WERI-Rb-1 (cell line): ENCODE measurements around the gene PPIF.

Source experiments
- DNase-seq: peaks from one replicate; pipeline ENCODE4 v3.0.0-alpha.2; 2020
- H3K27ac ChIP-seq: fragments of 250-450 bp; sonication (Bioruptor Pico); 2 replicates; pipeline ENCODE4 v1.5.1; 2020; ENCODE audit warnings: mild to moderate bottlenecking, moderate library complexity
- H3K27me3 ChIP-seq: fragments of 250-450 bp; sonication (Bioruptor Pico); 2 replicates; pipeline ENCODE4 v1.5.1; 2021; ENCODE audit warnings: mild to moderate bottlenecking, low read depth, moderate library complexity; ENCODE audit not compliant: insufficient read depth, severe bottlenecking
- H3K36me3 ChIP-seq: fragments of 250-450 bp; sonication (Bioruptor Pico); 2 replicates; pipeline ENCODE4 v1.5.1; 2020; ENCODE audit warnings: mild to moderate bottlenecking, moderate library complexity
- H3K4me3 ChIP-seq: 2 replicates; pipeline ENCODE4 v1.5.1; 2011; ENCODE audit warnings: low read depth, mild to moderate bottlenecking, control low read depth, low read length
- H3K9me3 ChIP-seq: fragments of 250-450 bp; sonication (Bioruptor Pico); 2 replicates; pipeline ENCODE4 v1.5.1; 2021; ENCODE audit warnings: mild to moderate bottlenecking, moderate library complexity; ENCODE audit not compliant: severe bottlenecking
- TF ChIP-seq, protein P1 (sequence below): IDR thresholded peaks from 2 replicates; pipeline ENCODE4 v1.5.1; 2011; ENCODE audit warnings: low read depth, mild to moderate bottlenecking, control low read depth, inconsistent platforms, low read length

Gene PPIF

GRCh38 chr10:79390551-79391229, 43.4 kb downstream of the PPIF start:
- TF ChIP-seq, protein P1, sequence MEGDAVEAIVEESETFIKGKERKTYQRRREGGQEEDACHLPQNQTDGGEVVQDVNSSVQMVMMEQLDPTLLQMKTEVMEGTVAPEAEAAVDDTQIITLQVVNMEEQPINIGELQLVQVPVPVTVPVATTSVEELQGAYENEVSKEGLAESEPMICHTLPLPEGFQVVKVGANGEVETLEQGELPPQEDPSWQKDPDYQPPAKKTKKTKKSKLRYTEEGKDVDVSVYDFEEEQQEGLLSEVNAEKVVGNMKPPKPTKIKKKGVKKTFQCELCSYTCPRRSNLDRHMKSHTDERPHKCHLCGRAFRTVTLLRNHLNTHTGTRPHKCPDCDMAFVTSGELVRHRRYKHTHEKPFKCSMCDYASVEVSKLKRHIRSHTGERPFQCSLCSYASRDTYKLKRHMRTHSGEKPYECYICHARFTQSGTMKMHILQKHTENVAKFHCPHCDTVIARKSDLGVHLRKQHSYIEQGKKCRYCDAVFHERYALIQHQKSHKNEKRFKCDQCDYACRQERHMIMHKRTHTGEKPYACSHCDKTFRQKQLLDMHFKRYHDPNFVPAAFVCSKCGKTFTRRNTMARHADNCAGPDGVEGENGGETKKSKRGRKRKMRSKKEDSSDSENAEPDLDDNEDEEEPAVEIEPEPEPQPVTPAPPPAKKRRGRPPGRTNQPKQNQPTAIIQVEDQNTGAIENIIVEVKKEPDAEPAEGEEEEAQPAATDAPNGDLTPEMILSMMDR: no peak
- H3K36me3 ChIP-seq: no peaks in the 10 kb centered on the region
- DNase-seq: peak; percentile 6

DNA sequence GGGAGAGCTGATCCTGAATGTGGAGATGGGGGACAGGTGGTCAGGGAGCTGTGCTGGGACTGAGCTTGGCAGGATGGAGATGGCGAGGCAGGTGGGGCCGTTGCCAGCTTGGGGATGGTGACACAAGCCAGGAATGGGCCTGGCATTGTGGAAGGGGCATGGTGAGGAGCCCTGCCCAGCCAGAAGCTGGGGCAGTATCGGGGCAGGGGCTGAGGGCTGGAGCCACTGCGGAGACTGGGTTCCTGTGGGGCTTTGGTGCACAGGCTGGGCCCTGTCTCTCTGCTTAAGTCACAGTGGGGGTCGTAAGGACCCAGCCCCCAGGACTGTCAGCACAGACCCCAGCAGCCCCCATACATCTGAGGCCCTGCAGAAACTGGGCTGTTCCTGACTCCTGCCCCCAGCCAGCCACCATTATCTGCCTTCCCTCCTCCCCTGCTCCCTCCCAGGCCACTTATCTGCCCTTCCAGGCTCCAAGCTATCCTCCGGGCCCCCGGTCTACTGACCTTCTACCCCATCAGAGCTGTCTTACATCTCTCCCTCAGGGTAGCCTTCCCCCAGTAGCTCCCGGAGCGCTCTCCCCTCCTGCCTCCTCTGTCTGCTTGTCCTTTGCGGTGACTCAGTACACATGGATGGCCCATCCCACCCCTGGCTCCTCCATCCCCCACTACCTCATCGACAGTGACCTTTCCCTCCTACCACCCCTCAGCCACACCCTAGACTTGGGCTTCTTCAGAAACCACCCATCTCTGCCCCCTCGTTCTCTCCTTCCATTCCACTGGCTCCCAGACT, 44.2 kb downstream of the PPIF start:
- Histone ChIP-seq H3K36me3 (no peaks in the 10 kb centered on the region), H3K27me3 (no peaks in the 10 kb centered on the region), H3K27ac (no peak overlapping the region), H3K4me3 (no peak overlapping the region), H3K9me3 (no peaks in the 10 kb centered on the region)
- DNase-seq: peak; percentile 4
- TF ChIP-seq, protein P1: no peak

More at GRCh38 chr10:79390551-79391229, 43.4 kb downstream of the PPIF start:
- Histone ChIP-seq H3K27ac (no peak overlapping the region), H3K4me3 (no peak overlapping the region), H3K9me3 (no peaks in the 10 kb centered on the region), H3K27me3 (no peaks in the 10 kb centered on the region)

GRCh38 chr10:79392020-79392398, 44.7 kb downstream of the PPIF start:
- Histone ChIP-seq H3K27me3 (no peaks in the 10 kb centered on the region), H3K9me3 (no peaks in the 10 kb centered on the region), H3K36me3 (no peaks in the 10 kb centered on the region), H3K27ac (no peak overlapping the region), H3K4me3 (no peak overlapping the region)
- TF ChIP-seq, protein P1: no peak
- no peak for DNase-seq

- Histone ChIP-seq H3K27me3 (no peaks in the 10 kb centered on the region), H3K27ac (no peak overlapping the region)
These were observed 45.4 kb downstream of the PPIF start for GRCh38 chr10:79392506-79393176.

DNA sequence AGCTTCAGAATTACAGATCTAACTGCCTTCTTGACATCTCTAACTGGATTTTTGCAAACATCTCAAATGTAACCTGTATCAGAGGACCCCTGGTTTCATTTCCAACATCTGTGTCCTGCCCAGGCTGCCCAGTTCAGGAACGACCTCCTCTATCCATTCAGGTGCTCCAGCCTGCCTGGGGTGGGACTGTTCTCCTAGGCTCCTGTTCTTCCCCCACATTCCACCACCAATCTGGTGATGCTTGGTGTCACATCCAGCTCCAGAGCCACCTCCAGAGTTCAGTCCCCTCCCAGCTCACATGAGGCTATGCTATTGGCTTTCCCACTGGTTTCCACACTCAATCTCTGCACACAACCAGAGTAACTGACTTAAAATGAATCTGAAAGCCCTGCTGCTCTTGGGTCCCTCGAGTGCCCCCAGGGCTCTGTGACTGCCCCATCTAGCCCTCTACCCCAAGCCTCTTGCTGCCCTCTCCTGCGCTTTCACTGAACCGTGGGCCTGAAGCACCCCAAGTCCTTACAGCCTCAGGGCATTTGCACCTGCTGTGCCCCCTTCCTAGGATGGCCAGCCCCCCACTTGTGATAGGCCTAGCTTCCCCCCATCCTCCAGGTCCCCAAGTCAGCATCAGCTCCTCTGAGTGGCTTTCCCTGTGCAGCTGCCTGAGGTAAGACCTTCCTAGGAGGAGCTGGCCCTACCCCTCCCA, 46.1 kb downstream of the PPIF start:
- no peak overlapping the region for H3K4me3 ChIP-seq
- DNase-seq: no peak
- no peaks in the 10 kb centered on the region for H3K27me3 ChIP-seq
- H3K36me3 ChIP-seq: no peaks in the 10 kb centered on the region
- no peaks in the 10 kb centered on the region for H3K9me3 ChIP-seq
- H3K27ac ChIP-seq: no peak overlapping the region
- TF ChIP-seq, protein P1: no peak

More at GRCh38 chr10:79392506-79393176, 45.4 kb downstream of the PPIF start:
- H3K36me3 ChIP-seq: no peaks in the 10 kb centered on the region
- no peak for DNase-seq
- no peak overlapping the region for H3K4me3 ChIP-seq
- no peaks in the 10 kb centered on the region for H3K9me3 ChIP-seq
- TF ChIP-seq, protein P1: no peak
